Ovary (tissue), 3 donors: ENCODE data around the gene MPRIP.
"Not testable (repeated sequence)": the region's sequence is repeated elsewhere in the genome, so short reads cannot be mapped to it uniquely, and the experiment has no call there.

ENCODE experiments used
- CTCF ChIP-seq, 3 donors: fragments of 450-650 bp in 2 of 3; fragments of 200-600 bp in 1 of 3; IDR thresholded peaks; one replicate each; pipeline versions ENCODE4 v1.5.1 to v1.8.0; 2016 to 2022; ENCODE audit warnings: antibody characterized with exemption in 3 of 3, mild to moderate bottlenecking in 1 of 3
- EP300 ChIP-seq: sonication (generic); formaldehyde crosslinking; IDR thresholded peaks from one replicate; pipeline ENCODE4 v1.6.1; 2017; ENCODE audit warnings: antibody characterized with exemption
- POLR2A ChIP-seq: fragments of 450-650 bp; IDR thresholded peaks from one replicate; pipeline ENCODE4 v1.6.1; 2017; ENCODE audit warnings: antibody characterized with exemption, mild to moderate bottlenecking, moderate library complexity
- donor health status: DM: no; HTN: no; CAD: no.

- TF ChIP-seq CTCF (IDR thresholded peaks at IDR 0.05); EP300; POLR2A: not testable (repeated sequence)
Measured at GRCh38 chr17:17016199-17017197, 25.8 kb upstream of the MPRIP start.
